HepG2 (cell line): ENCODE data around the gene CPNE8. TPM values are rescaled to one million over a fixed set of nuclear protein-coding genes. Genes with fewer than 3 reads are reported as not detected.

Experiments used
- ATAC-seq: fragments of 200-7000 bp; cut with Tn5 transposase; 3 replicates; pipeline ENCODE4 v1.9.1; 2020; ENCODE audit warnings: mild to moderate bottlenecking, moderate library complexity
- BruUV-seq: library from RNA; stranded (reverse); fragments of 400-500 nt; replicated peaks from 2 replicates; lab custom pipeline; 2021; lab: Mats Ljungman, UMichigan
- CTCF ChIA-PET: fragments of 300-600 bp; formaldehyde crosslinking; extraction: SDS; loops from one replicate; lab custom pipeline; 2021; ENCODE audit warnings: low total read pairs, inconsistent platforms, low intra/inter-chr PET ratio; lab: Yijun Ruan, JAX
- POLR2A ChIA-PET: fragments of 350-600 bp; sonication (Branson Sonifier 250); formaldehyde crosslinking; loops from one replicate; lab custom pipeline; 2020; ENCODE audit warnings: antibody characterized with exemption, inconsistent platforms; lab: Yijun Ruan, JAX
- DNase-seq: peaks from one replicate; pipeline ENCODE4 v3.0.0-alpha.2; 2015; ENCODE audit warnings: low spot score
- FAIRE-seq: peaks from 3 replicates; lab custom pipeline; 2011; peaks lifted over from hg19 to GRCh38; lab: Jason Lieb, UNC
- H2AFZ ChIP-seq: one replicate; pipeline ENCODE4 v1.6.1; 2011; ENCODE audit warnings: low read length, inconsistent platforms
- H3K27ac ChIP-seq: fragments of 300-600 bp; 3 replicates; pipeline ENCODE4 v1.8.0; 2011; ENCODE audit warnings: mixed run types, mild to moderate bottlenecking, mixed read lengths, low read length, inconsistent platforms; ENCODE audit not compliant: insufficient read depth; ENCODE audit errors: extremely low read length
- H3K27me3 ChIP-seq, 2 experiments: fragments of 200-600 bp in 1 of 2; 2 replicates in 1 of 2; 3 replicates in 1 of 2; pipeline versions ENCODE4 v1.6.0 to v1.8.0; 2011; ENCODE audit warnings: low read length in 2 of 2, mild to moderate bottlenecking in 2 of 2, moderate library complexity in 2 of 2, inconsistent platforms in 1 of 2; ENCODE audit not compliant: insufficient read depth in 2 of 2, control insufficient read depth in 1 of 2
- H3K36me3 ChIP-seq, 2 experiments: fragments of 200-600 bp in 1 of 2; replicated peaks in 1 of 2; 2 replicates in 1 of 2; 3 replicates in 1 of 2; pipeline versions ENCODE4 v1.5.1 to v1.8.0; 2011; ENCODE audit warnings: low read length in 2 of 2, inconsistent platforms in 1 of 2; ENCODE audit not compliant: insufficient read depth in 2 of 2, control insufficient read depth in 1 of 2
- H3K4me1 ChIP-seq: 2 replicates; pipeline ENCODE4 v1.5.1; 2012; ENCODE audit warnings: low read length, inconsistent platforms; ENCODE audit not compliant: insufficient read depth
- H3K4me2 ChIP-seq: 2 replicates; pipeline ENCODE4 v1.6.0; 2011; ENCODE audit warnings: low read depth, low read length, inconsistent platforms
- H3K4me3 ChIP-seq, 3 experiments: fragments of 200-600 bp in 1 of 3; sonication (generic), shearing (Covaris generic) in 1 of 3; replicated peaks in 1 of 3; 2 replicates each; pipeline ENCODE4 v1.5.1; 2011 to 2016; ENCODE audit warnings: low read length in 3 of 3, inconsistent platforms in 2 of 3, low read depth in 2 of 3, mild to moderate bottlenecking in 2 of 3, control low read depth in 1 of 3, mixed read lengths in 1 of 3; ENCODE audit not compliant: insufficient read depth in 1 of 3
- H3K79me2 ChIP-seq: one replicate; pipeline ENCODE4 v1.6.1; 2011; ENCODE audit warnings: low read length, inconsistent platforms; ENCODE audit not compliant: insufficient read depth
- H3K9ac ChIP-seq: 2 replicates; pipeline ENCODE4 v1.6.0; 2011; ENCODE audit warnings: mild to moderate bottlenecking, low read depth, low read length, inconsistent platforms; ENCODE audit not compliant: insufficient read depth
- H3K9me3 ChIP-seq: 2 replicates; pipeline ENCODE4 v1.5.1; 2012; ENCODE audit warnings: mild to moderate bottlenecking, low read length
- H4K20me1 ChIP-seq: 2 replicates; pipeline ENCODE4 v1.6.0; 2011; ENCODE audit warnings: inconsistent platforms, mild to moderate bottlenecking, low read length, moderate library complexity; ENCODE audit not compliant: insufficient read depth
- HHEX ChIP-seq: IDR thresholded peaks from 2 replicates; pipeline ENCODE4 v1.6.1; 2016; ENCODE audit warnings: control low read depth
- HNRNPL ChIP-seq: fragments of 200-400 bp; formaldehyde crosslinking; IDR thresholded peaks from 2 replicates; pipeline ENCODE4 v1.6.1; 2017; ENCODE audit warnings: mild to moderate bottlenecking, low read depth, low read length
- JUN ChIP-seq: sonication (generic); formaldehyde crosslinking; IDR thresholded peaks from 2 replicates; pipeline ENCODE4 v1.4.0; 2020; ENCODE audit warnings: mild to moderate bottlenecking, missing genetic modification reagents
- PRDM4 ChIP-seq: sonication (generic); formaldehyde crosslinking; IDR thresholded peaks from 2 replicates; pipeline ENCODE4 v1.9.0; 2021; ENCODE audit warnings: missing genetic modification reagents, borderline replicate concordance
- RERE ChIP-seq: IDR thresholded peaks from 2 replicates; pipeline ENCODE4 v1.6.1; 2016; ENCODE audit warnings: low read depth, missing genetic modification reagents, missing compliant biosample characterization
- SMC3 ChIP-seq: IDR thresholded peaks from 2 replicates; pipeline ENCODE4 v1.6.1; 2011; ENCODE audit warnings: low read length, improper control_type of control experiment
- SP4 ChIP-seq: sonication (generic); formaldehyde crosslinking; IDR thresholded peaks from 2 replicates; pipeline ENCODE4 v1.8.1; 2023; ENCODE audit warnings: mild to moderate bottlenecking, missing genetic modification reagents
- ZBTB37 ChIP-seq: sonication (generic); formaldehyde crosslinking; IDR thresholded peaks from 2 replicates; pipeline ENCODE4 v1.4.0; 2020; ENCODE audit warnings: mild to moderate bottlenecking, missing genetic modification reagents
- ZFP36L1 ChIP-seq: sonication (generic); formaldehyde crosslinking; IDR thresholded peaks from 2 replicates; pipeline ENCODE4 v1.8.0; 2022; ENCODE audit warnings: mild to moderate bottlenecking, missing genetic modification reagents, moderate library complexity
- ZNF468 ChIP-seq: sonication (generic); formaldehyde crosslinking; IDR thresholded peaks from 2 replicates; pipeline ENCODE4 v1.8.0; 2022; ENCODE audit warnings: mild to moderate bottlenecking, moderate library complexity, missing genetic modification reagents
- ZNF768 ChIP-seq: sonication (generic); formaldehyde crosslinking; IDR thresholded peaks from 2 replicates; pipeline ENCODE4 v1.4.0; 2020; ENCODE audit warnings: missing genetic modification reagents
- ZUFSP ChIP-seq: sonication (generic); formaldehyde crosslinking; IDR thresholded peaks from 2 replicates; pipeline ENCODE4 v1.9.0; 2021; ENCODE audit warnings: missing genetic modification reagents, mild to moderate bottlenecking, borderline replicate concordance
- WGBS: methylation state at CpG from one replicate; pipeline ENCODE4 v1.1.6; 2017; ENCODE audit warnings: low lambda C conversion rate; 5-methylcytosine and 5-hydroxymethylcytosine counted together
- in situ Hi-C: cut with HindIII; loops from 2 replicates; pipeline ENCODE4 v1.10.0; 2017; ENCODE audit warnings: low pct_unique_long_range_greater_than_20kb; ENCODE audit not compliant: extremely low pct_ligation_motif_present
- intact Hi-C: fragments of 100-400 bp; cut with micrococcal nuclease; formaldehyde crosslinking; loops from one replicate; pipeline ENCODE4 v1.10.0; 2022; ENCODE audit not compliant: unreplicated experiment
- polyA plus RNA-seq, 8 experiments: library from polyadenylated mRNA; depleted of rRNA in 3 of 8; stranded (reverse) in 7 of 8; unstranded in 1 of 8; fragments of >200 nt; fragmentation: Illumina TruSeq in 4 of 8; extraction: Trizol in 4 of 8; gene quantifications; 2 replicates each; pipeline versions ENCODE4 v1.2.1 to v1.2.3, GENCODE V29; 2011 to 2016; ENCODE audit warnings: low read depth in 4 of 8, missing spikeins in 1 of 8, mixed read lengths in 1 of 8; ENCODE audit not compliant: insufficient read depth in 1 of 8
- total RNA-seq, 5 experiments: library from RNA; depleted of rRNA; stranded (reverse); fragments of >200 nt; fragmentation: Illumina TruSeq; extraction: Trizol; gene quantifications; 2 replicates each; pipeline ENCODE4 v1.2.3, GENCODE V29; 2016; ENCODE audit warnings: low read depth in 1 of 5

Gene CPNE8
- total and polyA plus RNA-seq, 2 of the 13 experiments (the other 11 are each of a cell fraction or from before 2014, with no cell fraction given), result 2.4 to 2.7 TPM

- TF ChIP-seq SP4 (CRISPR knock-in tag) (no peak), SMC3 (peak; percentile 82), JUN (CRISPR knock-in tag) (no peak), ZNF468 (CRISPR knock-in tag) (no peak)
Measured at GRCh38 chr12:38921025-38921677, 15.8 kb upstream of the CPNE8 start (continued).

- Histone ChIP-seq H3K27ac (no peak overlapping the region), H3K36me3 (no peaks in the 10 kb centered on the region), H3K4me2 (no peak overlapping the region), H3K4me1 (no peaks in the 10 kb centered on the region), H3K79me2 (no peaks in the 10 kb centered on the region), H4K20me1 (no peaks in the 10 kb centered on the region), H3K9me3 (no peaks in the 10 kb centered on the region), H3K4me3 (no peak overlapping the region), H3K27me3 (no peaks in the 10 kb centered on the region), H2AFZ (no peak overlapping the region), H3K9ac (no peak overlapping the region)
- ATAC-seq, result no peak
- intact Hi-C loops, result no loop called here
- DNase-seq, result no peak
- ChIA-PET CTCF (no interaction called here), POLR2A (no interaction called here)
- in situ Hi-C loops, result loop anchor here (25.0 kb wide), 2 partner anchors 582 to 782 kb away; no protein-coding TSS in a partner anchor
- FAIRE-seq, result no peak
- no TSS peak for BruUV-seq
- WGBS, result 12% methylated on average over 5 of the region's 5 CpGs
- no peak for TF ChIP-seq RERE
- TF ChIP-seq ZUFSP (CRISPR knock-in tag), result no peak
- no peak for TF ChIP-seq ZBTB37 (CRISPR knock-in tag)
- no peak for TF ChIP-seq HNRNPL
- TF ChIP-seq PRDM4, result no peak
- no peak for TF ChIP-seq ZNF768 (CRISPR knock-in tag)
- no peak for TF ChIP-seq ZFP36L1 (CRISPR knock-in tag)
- TF ChIP-seq HHEX (CRISPR knock-in tag), result no peak
Measured at GRCh38 chr12:38919191-38919590, 13.8 kb upstream of the CPNE8 start.
